BJ (cell line): Measurements from ENCODE around the gene SLC6A12. TPM values are rescaled to one million over a fixed set of nuclear protein-coding genes. Genes with fewer than 3 reads are reported as not detected.

Source experiments
- CTCF ChIA-PET: fragments of 350-600 bp; formaldehyde crosslinking; extraction: SDS; loops from one replicate; lab custom pipeline; 2021; ENCODE audit warnings: antibody characterized with exemption, inconsistent platforms; lab: Yijun Ruan, JAX
- POLR2A ChIA-PET: fragments of 300-600 bp; sonication (Branson Sonifier 250); formaldehyde crosslinking; extraction: SDS; loops from one replicate; lab custom pipeline; 2021; ENCODE audit warnings: antibody characterized with exemption; lab: Charles Lee
- DNase-seq: peaks from one replicate; pipeline ENCODE4 v3.0.0-alpha.2; 2011; ENCODE audit warnings: low read depth
- H3K27me3 ChIP-seq: 2 replicates; pipeline ENCODE4 v1.6.0; 2011; ENCODE audit warnings: low read length; ENCODE audit not compliant: control insufficient read depth, insufficient read depth
- H3K36me3 ChIP-seq: 2 replicates; pipeline ENCODE4 v1.5.1; 2011; ENCODE audit warnings: low read length; ENCODE audit not compliant: control insufficient read depth, insufficient read depth
- H3K4me3 ChIP-seq: 2 replicates; pipeline ENCODE4 v1.5.1; 2011; ENCODE audit warnings: low read depth, mild to moderate bottlenecking, control low read depth, low read length
- CTCF ChIP-seq: IDR thresholded peaks from 2 replicates; pipeline ENCODE4 v1.5.1; 2011; ENCODE audit warnings: low read depth, mild to moderate bottlenecking, control low read depth, inconsistent platforms, low read length, moderate library complexity; ENCODE audit not compliant: insufficient read depth
- polyA plus RNA-seq: library from polyadenylated mRNA; depleted of rRNA; stranded (reverse); fragments of >200 nt; gene quantifications from 2 replicates; pipeline ENCODE4 v1.2.3, GENCODE V29; 2011

The SLC6A12 gene
- polyA plus RNA-seq, 1 experiment: not detected

DNA sequence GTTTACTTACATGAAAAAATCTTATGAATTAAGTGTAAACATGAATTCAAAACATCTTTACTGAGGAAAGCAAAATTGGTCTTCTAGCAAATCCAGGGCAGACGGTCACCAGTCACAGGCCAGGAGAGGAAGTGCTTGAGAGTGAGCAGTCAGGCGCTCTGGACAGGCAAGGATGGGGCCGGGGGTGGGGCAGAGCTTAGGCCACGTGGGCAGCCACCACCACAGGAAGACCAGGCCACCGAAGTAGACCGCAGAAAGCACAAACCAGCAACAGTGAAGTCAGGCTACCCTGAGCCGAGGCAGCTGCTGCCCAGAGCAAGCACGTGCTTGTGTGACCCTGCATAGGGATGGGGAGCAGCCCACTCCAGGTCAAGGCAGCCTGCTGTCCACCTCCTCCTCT lies 33.5 kb downstream of the SLC6A12 start:
- Histone ChIP-seq H3K4me3 (no peak overlapping the region), H3K27me3 (no peaks in the 10 kb centered on the region), H3K36me3 (no peaks in the 10 kb centered on the region)
- CTCF ChIA-PET: no interaction called here
- POLR2A ChIA-PET: no interaction called here
- DNase-seq: no peak
- TF ChIP-seq CTCF: no peak

DNA sequence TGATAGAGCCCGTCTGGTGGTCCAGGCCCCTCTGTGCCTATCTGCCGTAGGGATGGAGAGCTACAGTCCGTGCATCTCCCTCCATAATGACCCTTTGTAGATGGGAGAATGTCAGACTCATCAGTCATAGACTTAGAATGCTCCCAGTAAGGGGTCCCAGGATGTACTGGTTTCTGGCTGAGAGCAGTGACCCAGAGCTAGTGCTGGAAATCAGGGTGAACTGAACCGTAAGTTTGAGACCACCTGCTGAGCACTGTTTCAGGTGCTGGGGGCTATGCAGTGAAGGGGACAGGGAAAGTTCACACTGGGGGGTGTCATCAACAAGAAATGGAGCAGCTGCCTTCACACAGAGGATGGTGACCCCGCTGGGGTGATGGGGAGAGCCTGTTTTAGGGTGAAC lies 34.1 kb downstream of the SLC6A12 start:
- ChIA-PET POLR2A (no interaction called here), CTCF (interaction anchor here (2.5 kb wide), 1 partner anchor 9 kb away, joined by 13 read pairs; no protein-coding TSS in a partner anchor)
- Histone ChIP-seq H3K27me3 (no peaks in the 10 kb centered on the region), H3K4me3 (no peak overlapping the region), H3K36me3 (no peaks in the 10 kb centered on the region)
- TF ChIP-seq CTCF: no peak
- DNase-seq: no peak

GRCh38 chr12:179131-179884 lies 34.6 kb downstream of the SLC6A12 start:
- H3K27me3 ChIP-seq: no peaks in the 10 kb centered on the region
- no peak for TF ChIP-seq CTCF
- no peaks in the 10 kb centered on the region for H3K36me3 ChIP-seq
- ChIA-PET CTCF (interaction anchor here (2.5 kb wide), 1 partner anchor 10 kb away, joined by 13 read pairs; no protein-coding TSS in a partner anchor), POLR2A (no interaction called here)
- no peak overlapping the region for H3K4me3 ChIP-seq
- no peak for DNase-seq

- H3K27me3 ChIP-seq: no peaks in the 10 kb centered on the region
- POLR2A ChIA-PET: no interaction called here
- no peak for TF ChIP-seq CTCF
- no peaks in the 10 kb centered on the region for H3K36me3 ChIP-seq
- CTCF ChIA-PET: interaction anchor here (2.5 kb wide), 1 partner anchor 11 kb away, joined by 13 read pairs; no protein-coding TSS in a partner anchor
- no peak for DNase-seq
- H3K4me3 ChIP-seq: no peak overlapping the region
These were observed 35.2 kb downstream of the SLC6A12 start for GRCh38 chr12:178829-179109.

GRCh38 chr12:177980-178828 lies 35.8 kb downstream of the SLC6A12 start:
- no peaks in the 10 kb centered on the region for H3K36me3 ChIP-seq
- TF ChIP-seq CTCF: no peak
- H3K4me3 ChIP-seq: no peak overlapping the region
- no peak for DNase-seq
- H3K27me3 ChIP-seq: peaks cover 3% of the 10 kb centered on the region; the same call in 1 of the 2 replicates
- CTCF ChIA-PET: interaction anchor here (2.5 kb wide), 1 partner anchor 11 kb away, joined by 13 read pairs; no protein-coding TSS in a partner anchor
- POLR2A ChIA-PET: no interaction called here
